Transverse colon (tissue), 3 donors: ENCODE measurements around the gene PRKAR1B.

Experiments
- POLR2A ChIP-seq: fragments of 450-650 bp; IDR thresholded peaks from one replicate; pipeline ENCODE4 v1.6.1; 2016; ENCODE audit warnings: antibody characterized with exemption, mild to moderate bottlenecking, moderate library complexity
- TF ChIP-seq, protein P1 (sequence below), 5 experiments: fragments of 200-600 bp in 3 of 5; fragments of 450-650 bp in 2 of 5; sonication (generic) in 3 of 5; IDR thresholded peaks; 1 replicate in 2 of 5; 2 replicates in 3 of 5; pipeline ENCODE4 v1.5.1; 2016 to 2017; ENCODE audit warnings: antibody characterized with exemption in 5 of 5, inconsistent platforms in 3 of 5, mild to moderate bottlenecking in 2 of 5, moderate library complexity in 1 of 5

GRCh38 chr7:721619-722248 is 5.3 kb downstream of the PRKAR1B start:
- TF ChIP-seq, protein P1, sequence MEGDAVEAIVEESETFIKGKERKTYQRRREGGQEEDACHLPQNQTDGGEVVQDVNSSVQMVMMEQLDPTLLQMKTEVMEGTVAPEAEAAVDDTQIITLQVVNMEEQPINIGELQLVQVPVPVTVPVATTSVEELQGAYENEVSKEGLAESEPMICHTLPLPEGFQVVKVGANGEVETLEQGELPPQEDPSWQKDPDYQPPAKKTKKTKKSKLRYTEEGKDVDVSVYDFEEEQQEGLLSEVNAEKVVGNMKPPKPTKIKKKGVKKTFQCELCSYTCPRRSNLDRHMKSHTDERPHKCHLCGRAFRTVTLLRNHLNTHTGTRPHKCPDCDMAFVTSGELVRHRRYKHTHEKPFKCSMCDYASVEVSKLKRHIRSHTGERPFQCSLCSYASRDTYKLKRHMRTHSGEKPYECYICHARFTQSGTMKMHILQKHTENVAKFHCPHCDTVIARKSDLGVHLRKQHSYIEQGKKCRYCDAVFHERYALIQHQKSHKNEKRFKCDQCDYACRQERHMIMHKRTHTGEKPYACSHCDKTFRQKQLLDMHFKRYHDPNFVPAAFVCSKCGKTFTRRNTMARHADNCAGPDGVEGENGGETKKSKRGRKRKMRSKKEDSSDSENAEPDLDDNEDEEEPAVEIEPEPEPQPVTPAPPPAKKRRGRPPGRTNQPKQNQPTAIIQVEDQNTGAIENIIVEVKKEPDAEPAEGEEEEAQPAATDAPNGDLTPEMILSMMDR (IDR thresholded peaks at IDR 0.05), result no peak
- no peak for TF ChIP-seq POLR2A
